ENCODE measurements around the gene HM13. TPM values are rescaled to one million over a fixed set of nuclear protein-coding genes. Genes with fewer than 3 reads are reported as not detected.

The HM13 gene
- total and polyA plus RNA-seq, 2 of the 13 experiments (the other 11 are each of a cell fraction or from before 2014, with no cell fraction given) = 118 to 243 TPM

GRCh38 chr20:31605031-31605901, 91.0 kb downstream of the HM13 start, which contains the start of gene ID1 (continued):
- TF ChIP-seq SOX13 (IDR thresholded peaks at IDR 0.05) (peak; percentile 67), SOX13 (CRISPR knock-in tag; conservative IDR thresholded peaks at IDR 0.05 in 1 of 2, IDR thresholded peaks at IDR 0.05 in 1 of 2) (peak in 1 of 2 experiments; percentile 45; a peak in 1 of 4 replicates), KDM5B (CRISPR knock-in tag; IDR thresholded peaks at IDR 0.05; ENCODE audit: borderline replicate concordance) (peak; percentile 94), ARNT2 (CRISPR knock-in tag; IDR thresholded peaks at IDR 0.05; ENCODE audit: low read depth) (peak; percentile 98), IKZF5 (CRISPR knock-in tag; IDR thresholded peaks at IDR 0.05) (peak; percentile 98), SYNCRIP (IDR thresholded peaks at IDR 0.05; ENCODE audit: insufficient read depth, low read depth, low read length) (no peak), TOPORS (CRISPR knock-in tag; IDR thresholded peaks at IDR 0.05) (peak; percentile 82), ZNF230 (CRISPR knock-in tag; IDR thresholded peaks at IDR 0.05) (peak; percentile 98), SCMH1 (CRISPR knock-in tag; IDR thresholded peaks at IDR 0.05; ENCODE audit: borderline replicate concordance) (no peak), GPBP1L1 (CRISPR knock-in tag; IDR thresholded peaks at IDR 0.05) (no peak), DZIP1 (CRISPR knock-in tag; IDR thresholded peaks at IDR 0.05) (peak; percentile 99), THRA (CRISPR knock-in tag; IDR thresholded peaks at IDR 0.05; ENCODE audit: borderline replicate concordance) (peak; percentile 90), LCORL (IDR thresholded peaks at IDR 0.05) (no peak), LCORL (CRISPR knock-in tag; IDR thresholded peaks at IDR 0.05) (peak; percentile 74), ZNF652 (CRISPR knock-in tag; IDR thresholded peaks at IDR 0.05; ENCODE audit: borderline replicate concordance, low read depth) (no peak; the same call in 1 of the 2 replicates), MAX (IDR thresholded peaks at IDR 0.05) (no peak), ZNF446 (CRISPR knock-in tag; IDR thresholded peaks at IDR 0.05) (peak; percentile 82), ZSCAN20 (CRISPR knock-in tag; IDR thresholded peaks at IDR 0.05; ENCODE audit: borderline replicate concordance) (peak; percentile 95)

Measured in HepG2 (cell line).